Measurements from ENCODE around the gene OGFRL1.

Gene OGFRL1

GRCh38 chr6:71284785-71285184 lies 3.8 kb upstream of the OGFRL1 start:
- DNase-seq (ENCODE audit: low read depth in 2 of 3, low spot score in 1 of 3) = no peak

- no peak for DNase-seq (ENCODE audit: low read depth in 2 of 3, low spot score in 1 of 3)
Observed at GRCh38 chr6:71287038-71287437, 1.6 kb upstream of the OGFRL1 start.

- DNase-seq (ENCODE audit: low read depth in 2 of 3, low spot score in 1 of 3) = no peak
Observed at GRCh38 chr6:71287926-71288227, 734 bp upstream of the OGFRL1 start.

DNA sequence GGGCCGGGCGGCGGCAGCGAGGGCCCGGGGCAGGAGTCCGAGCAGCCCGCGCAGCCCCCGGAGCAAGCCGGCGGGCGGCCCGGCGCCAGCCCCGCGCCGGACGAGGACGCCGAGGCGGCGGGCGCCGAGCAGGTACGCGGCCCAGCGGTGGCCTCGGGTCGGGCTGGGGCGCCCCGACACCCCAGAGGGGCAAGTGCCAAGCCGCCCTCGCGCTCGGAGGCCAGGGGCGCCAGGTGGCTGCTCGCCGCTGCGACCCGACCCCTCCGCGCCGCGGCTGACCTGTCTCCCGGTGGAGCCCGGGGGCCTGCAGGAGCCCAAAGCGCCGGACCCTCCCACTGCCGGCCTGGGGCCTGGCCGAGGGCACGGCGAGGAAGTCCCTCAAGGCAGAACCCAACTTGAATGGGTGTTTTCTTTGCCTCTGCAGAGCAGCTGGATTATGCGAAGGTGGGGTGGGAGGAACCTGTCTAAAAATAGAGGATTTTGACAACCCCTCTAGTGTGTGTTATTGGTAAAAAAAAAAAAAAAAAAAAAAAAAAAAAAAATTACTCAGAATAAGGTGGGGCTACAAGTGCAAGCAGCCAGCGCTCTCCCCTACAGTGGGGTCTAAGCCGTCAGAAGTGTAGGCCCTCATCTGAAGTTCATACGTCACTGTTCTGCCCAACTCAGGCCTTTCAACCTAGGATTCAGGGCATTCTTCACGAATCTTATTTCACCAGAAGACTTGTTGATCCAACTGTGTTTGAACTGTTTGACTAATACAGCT lies 609 bp downstream of the OGFRL1 start:
- peak in 1 of 3 donors; percentile 3 for DNase-seq (ENCODE audit: low read depth in 2 of 3, low spot score in 1 of 3)

DNA sequence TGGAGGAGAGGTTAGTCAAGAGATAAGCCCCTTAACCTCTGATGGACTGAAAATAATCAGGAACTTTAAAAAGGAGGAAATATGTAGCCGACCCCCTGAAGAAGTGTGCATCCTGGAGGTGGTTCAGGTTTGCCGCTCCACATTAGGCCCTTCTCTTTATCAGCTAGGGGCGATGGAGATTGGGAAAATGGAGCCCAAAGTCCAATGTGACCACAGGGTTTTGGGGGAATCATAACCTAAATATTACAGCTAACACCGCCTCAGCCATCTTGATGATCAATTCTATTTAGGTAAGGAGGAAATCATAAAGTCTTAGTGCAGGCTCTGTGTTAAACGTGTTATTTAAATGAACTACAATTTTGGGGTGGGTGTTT lies 1.2 kb downstream of the OGFRL1 start:
- no peak for DNase-seq (ENCODE audit: low read depth in 2 of 3, low spot score in 1 of 3)

DNA sequence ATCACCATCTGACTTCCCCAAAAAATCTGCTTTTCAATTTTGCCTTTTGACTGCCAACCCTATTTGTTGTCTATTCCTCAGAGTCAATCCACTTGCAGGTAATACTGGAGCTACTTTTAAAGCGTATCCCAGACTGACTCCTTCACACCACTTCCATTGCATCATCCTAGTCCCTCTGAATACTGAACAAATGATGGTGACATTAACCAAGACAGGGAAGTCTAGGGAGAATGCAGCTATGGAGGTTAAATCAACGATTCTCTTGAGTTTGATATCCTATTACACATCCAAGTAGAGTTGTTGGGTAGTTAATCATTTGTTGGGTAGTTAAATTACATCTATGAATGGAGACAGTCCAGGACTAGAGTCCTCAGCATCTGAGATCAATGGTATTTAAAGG lies 2.0 kb downstream of the OGFRL1 start:
- no peak for DNase-seq (ENCODE audit: low read depth in 2 of 3, low spot score in 1 of 3)

DNA sequence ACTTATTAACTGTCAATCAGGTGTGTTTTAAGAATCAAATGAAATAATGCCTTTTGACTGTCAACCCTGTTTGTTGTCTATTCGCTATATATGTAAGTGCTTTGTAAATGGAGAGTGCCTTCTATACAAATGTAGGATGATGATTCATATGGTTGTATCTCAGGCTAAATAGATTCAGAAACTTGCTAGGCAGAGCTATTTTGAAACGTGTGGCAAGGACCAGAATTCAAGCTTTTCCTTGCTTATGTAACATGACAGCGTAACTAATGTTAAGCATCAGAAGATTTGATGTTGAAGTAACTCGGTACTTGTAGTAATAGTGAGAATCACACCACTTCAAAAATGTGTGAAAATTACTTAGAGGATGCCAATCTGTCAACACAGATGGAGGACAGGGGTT lies 3.4 kb downstream of the OGFRL1 start:
- no peak for DNase-seq (ENCODE audit: low read depth in 2 of 3, low spot score in 1 of 3)

- DNase-seq (ENCODE audit: low read depth in 2 of 3, low spot score in 1 of 3) = no peak
Observed at GRCh38 chr6:71294121-71294523, 5.5 kb downstream of the OGFRL1 start.

DNA sequence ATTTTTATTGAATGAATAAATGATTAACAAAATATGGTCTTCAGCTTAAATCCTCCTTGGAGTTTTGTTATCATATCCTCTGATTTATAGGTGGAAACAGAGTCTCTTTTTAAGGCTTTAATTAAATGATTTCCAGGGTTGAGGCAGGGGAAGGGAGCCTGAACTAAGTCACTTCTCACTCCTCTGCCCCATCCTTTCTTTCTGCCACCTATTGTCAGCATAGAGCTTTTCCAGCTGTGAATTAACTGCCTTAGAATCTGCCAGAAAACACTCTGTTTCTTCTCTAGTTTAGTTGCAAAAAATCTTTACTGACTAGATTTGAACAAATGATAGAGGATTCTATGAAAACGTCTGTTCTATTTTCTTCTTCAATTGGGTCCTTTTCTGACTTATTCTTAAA lies 9.8 kb downstream of the OGFRL1 start:
- no peak for DNase-seq (ENCODE audit: low read depth in 2 of 3, low spot score in 1 of 3)

DNA sequence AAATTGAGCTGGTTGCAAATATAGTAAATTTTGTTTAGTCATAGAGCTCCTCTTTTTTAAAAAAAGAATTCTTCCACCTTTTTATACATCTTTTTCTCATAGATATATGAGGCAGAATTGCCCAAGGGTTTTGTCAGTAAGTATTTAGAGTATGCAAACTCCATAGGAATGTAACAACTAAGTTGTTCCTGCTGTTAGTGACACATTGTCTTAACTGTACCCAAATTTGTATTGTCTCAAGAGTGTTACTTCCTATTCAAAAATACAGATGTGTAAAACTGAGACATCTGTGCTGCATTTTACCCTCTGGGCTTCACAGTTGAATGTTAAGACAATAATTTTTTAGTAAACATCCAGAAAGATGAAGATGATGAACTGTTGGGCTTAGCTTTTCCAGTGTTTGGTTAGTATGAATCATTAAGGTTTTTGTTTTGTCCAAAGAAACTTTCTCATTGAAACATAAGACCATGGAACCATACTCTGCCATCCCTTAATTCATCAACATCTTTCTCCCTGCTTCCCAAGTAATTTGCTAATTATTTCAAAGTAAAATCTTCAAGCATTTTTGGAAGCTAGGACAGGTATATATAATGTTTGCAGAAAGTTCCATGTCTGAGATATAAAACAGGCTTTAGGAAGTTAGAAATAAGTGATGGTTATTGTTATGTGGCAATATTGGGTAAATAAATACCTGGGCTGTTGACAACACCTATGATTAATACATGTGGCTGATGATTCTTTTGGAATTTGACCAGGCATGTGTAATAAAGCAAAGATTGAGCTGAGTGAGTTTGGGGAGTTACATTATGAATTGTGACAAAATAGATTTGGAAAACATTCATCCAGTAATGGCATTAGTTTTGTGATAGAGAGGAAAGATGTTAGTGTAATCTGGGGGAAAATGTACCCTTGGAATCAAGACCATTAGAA lies 11.2 kb downstream of the OGFRL1 start:
- DNase-seq (ENCODE audit: low read depth in 2 of 3, low spot score in 1 of 3) = no peak

DNA sequence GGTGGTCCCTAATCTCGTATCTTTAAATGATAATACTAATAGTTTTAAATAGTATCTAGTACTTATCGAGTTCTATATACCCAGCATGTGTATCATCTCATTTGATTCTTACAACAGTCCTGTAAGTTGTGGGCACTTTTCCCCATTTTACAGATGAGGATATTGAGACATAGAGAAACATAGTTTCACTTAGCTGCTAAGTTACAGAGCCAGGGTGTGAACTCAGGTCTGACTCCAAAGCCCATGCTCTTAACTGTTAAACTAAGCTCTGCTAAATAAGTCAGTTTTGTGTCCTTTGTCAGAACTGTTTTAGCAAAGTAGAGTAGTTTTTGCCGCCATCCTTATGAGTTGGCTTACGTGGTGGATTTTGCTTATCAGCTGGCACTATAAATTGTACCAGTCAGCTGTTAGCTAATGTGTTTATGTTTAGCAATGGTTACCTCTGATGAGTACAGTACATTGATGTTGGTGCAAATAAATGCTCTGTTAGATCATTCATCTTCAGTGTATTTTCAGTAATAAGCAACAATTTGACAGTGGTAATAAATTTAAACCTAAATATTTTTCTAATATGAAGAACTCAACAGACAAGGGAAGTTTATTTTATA lies 12.1 kb downstream of the OGFRL1 start:
- no peak for DNase-seq (ENCODE audit: low read depth in 2 of 3, low spot score in 1 of 3)

DNA sequence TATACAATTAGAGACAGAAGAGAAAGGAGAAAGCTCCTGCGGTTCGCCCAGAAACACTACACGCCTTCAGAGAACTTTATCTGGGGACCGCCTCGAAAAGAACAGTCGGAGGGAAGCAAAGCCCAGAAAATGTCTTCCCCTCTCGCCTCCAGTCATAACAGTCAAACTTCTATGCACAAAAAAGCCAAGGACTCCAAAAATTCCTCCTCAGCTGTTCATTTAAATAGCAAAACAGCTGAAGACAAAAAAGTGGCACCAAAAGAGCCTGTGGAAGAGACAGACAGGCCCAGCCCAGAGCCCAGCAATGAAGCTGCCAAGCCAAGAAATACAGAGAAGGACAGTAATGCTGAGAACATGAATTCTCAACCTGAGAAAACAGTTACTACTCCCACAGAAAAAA lies 12.9 kb downstream of the OGFRL1 start:
- no peak for DNase-seq (ENCODE audit: low read depth in 2 of 3, low spot score in 1 of 3)

DNA sequence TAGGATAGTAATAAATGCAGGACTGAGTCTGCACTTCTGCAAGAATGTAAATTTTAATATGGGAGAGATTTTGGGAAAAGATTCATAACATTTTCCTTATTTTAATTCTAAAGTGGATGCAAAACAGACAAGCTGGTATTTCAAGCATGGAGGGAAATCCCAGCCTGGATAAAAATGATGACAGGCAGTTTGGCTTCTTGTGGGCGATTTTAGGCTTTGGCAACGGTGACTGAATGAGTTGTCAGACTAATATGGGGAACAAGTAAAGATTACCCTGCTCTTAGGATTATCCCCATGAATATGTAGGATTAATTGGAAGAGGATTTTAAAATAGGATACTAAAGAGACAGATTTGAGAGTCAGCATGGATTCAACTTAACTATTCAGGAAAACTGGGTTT lies 21.0 kb downstream of the OGFRL1 start:
- DNase-seq (ENCODE audit: low read depth in 2 of 3, low spot score in 1 of 3) = no peak

DNA sequence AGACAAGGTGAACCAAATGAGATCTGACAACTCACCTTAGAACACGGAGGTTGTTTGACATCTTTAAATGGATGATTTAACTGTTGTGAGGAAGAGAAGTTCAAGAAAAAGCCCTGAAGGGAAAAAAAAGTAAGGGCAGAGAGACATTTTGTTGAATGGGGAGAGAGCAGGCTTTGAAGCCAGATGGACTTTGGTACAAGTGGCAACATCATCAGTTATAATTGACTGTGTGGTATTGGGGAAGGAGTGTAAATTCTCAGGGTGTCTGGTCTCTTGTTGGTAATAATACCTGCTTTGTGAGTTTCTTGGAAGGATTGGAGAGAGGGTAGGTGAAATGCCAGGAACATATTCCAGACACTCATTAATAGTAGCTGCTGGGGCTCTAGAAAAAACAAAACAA lies 21.6 kb downstream of the OGFRL1 start:
- no peak for DNase-seq (ENCODE audit: low read depth in 2 of 3, low spot score in 1 of 3)

- no peak for DNase-seq (ENCODE audit: low read depth in 2 of 3, low spot score in 1 of 3)
Observed at GRCh38 chr6:71312089-71312488, 23.5 kb downstream of the OGFRL1 start.

- DNase-seq (ENCODE audit: low read depth in 2 of 3, low spot score in 1 of 3) = no peak
Observed at GRCh38 chr6:71317441-71317840, 28.8 kb downstream of the OGFRL1 start.

DNA sequence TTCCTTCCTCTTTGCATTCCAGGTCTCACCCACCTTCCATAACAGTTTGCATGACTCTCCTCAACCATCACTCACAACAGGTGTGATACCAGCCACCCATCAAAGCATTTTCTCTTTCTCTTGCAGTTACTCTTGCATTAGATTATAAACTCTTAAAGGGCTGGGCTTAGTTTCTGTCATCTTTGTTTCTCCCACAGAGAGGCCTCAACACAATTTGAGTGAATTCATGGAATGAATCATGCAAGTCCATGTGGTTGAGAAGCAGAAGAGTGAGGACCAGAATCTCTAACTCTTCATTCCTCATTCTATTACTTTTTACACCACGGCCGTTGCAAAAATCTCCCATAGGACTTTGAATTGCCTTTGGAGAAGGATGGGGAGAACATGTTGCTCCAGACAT lies 31.4 kb downstream of the OGFRL1 start:
- DNase-seq (ENCODE audit: low read depth in 2 of 3, low spot score in 1 of 3) = no peak

GRCh38 chr6:71321314-71321713 lies 32.7 kb downstream of the OGFRL1 start:
- no peak for DNase-seq (ENCODE audit: low read depth in 2 of 3, low spot score in 1 of 3)

DNA sequence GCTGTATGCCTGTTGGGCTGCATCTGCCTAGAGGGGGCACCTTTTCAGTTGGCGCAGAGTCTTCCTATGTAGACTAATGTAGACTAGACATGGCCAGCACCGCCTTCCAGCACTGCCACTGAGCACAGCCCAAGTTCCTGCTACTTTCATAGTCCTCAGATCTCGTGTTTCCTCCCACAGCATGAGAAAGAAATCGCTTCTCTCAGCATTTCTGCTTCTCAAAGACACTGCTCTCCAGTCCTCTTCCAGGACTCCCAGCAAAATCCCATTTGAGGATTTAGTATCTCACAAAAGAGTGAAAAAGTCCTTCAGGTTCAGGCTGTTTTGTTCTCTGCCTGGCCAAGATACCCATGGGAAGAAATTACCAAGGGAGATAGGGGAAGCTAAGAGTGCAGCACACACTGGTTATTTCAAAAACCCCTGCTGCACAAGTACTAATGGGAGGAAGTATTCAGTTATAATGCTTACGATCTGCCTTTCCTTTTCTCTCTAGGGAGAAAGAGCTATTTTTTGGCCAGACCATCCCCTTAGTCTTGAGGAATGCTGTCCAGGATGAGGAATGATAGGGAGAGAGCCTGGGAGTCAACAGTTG lies 35.7 kb downstream of the OGFRL1 start:
- no peak for DNase-seq (ENCODE audit: low read depth in 2 of 3, low spot score in 1 of 3)

DNA sequence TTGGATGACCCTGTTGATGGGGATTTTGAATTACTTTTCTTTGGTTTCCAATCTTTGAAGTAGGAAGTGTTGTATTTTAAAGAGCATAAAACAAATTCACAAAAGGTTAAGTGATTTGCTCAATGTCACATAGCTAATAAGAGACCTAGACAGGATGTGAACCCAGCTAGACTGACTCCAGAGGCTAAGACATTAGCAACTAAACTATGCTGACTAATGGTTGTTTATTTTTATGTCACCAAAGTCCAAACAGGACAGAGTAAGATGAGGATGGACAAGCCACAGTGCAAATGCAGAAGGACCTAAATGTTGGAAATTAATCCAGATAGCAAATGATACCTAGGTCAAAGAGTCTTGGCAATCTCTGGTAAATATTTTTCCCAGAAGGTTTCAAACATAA lies 38.0 kb downstream of the OGFRL1 start:
- no peak for DNase-seq (ENCODE audit: low read depth in 2 of 3, low spot score in 1 of 3)

- no peak for DNase-seq (ENCODE audit: low read depth in 2 of 3, low spot score in 1 of 3)
Observed at GRCh38 chr6:71330501-71330900, 41.9 kb downstream of the OGFRL1 start.

GRCh38 chr6:71332012-71332411 lies 43.4 kb downstream of the OGFRL1 start:
- DNase-seq (ENCODE audit: low read depth in 2 of 3, low spot score in 1 of 3) = no peak

Measured in stimulated activated CD4-positive, alpha-beta T cell treated with anti-CD3 and anti-CD28 coated beads, Interleukin-12 subunit alpha, Interleukin-12 subunit beta, amount 100 ng/mL, for 48 hours (primary cell).